GM18858 (cell line): Measurements from ENCODE around the gene DUSP5.

Source experiments
- ATAC-seq: cut with Tn5 transposase; IDR thresholded peaks from one replicate; pipeline ENCODE4 v1.9.1; 2021; ENCODE audit not compliant: unreplicated experiment

The DUSP5 gene

GRCh38 chr10:110479710-110480109 is 18.0 kb upstream of the DUSP5 start:
- ATAC-seq = no peak

DNA sequence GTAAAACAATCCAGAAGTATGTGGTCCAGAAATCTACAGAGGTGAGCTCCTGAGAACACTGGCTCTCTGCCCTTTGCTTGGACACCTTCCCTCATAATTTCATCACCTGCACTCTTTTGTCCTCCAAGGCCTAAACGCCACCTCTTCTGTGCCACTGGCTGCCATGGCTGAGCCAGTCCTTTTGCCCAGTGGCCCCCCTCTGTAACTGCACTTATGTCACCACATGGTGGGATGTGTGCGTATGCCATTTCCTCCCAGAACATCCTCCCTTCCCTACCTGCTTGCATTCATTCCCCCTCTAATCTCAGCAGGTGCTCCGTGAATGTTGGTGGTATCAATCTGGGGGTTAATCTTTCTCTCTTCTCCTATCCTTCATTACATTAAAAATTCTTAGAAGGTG is 17.3 kb upstream of the DUSP5 start:
- no peak for ATAC-seq

DNA sequence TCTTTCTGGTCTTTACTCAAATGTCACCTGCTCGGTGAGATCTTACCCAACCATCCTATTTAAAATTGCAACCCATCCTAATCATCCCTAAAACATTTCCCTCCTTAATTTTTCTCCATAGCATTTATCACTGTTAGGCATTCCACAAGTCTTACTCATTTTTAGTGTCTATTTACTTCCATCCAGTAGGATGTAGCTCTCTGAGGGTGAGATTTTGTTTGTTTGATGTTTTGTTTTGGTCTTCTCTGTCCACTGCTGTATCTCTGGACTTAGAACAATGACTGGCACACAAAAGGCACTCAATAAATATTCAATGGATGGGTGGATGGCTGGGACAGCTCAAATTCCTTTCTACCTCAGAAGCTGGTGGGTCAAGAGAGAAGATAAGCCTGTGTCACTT is 15.8 kb upstream of the DUSP5 start:
- no peak for ATAC-seq

DNA sequence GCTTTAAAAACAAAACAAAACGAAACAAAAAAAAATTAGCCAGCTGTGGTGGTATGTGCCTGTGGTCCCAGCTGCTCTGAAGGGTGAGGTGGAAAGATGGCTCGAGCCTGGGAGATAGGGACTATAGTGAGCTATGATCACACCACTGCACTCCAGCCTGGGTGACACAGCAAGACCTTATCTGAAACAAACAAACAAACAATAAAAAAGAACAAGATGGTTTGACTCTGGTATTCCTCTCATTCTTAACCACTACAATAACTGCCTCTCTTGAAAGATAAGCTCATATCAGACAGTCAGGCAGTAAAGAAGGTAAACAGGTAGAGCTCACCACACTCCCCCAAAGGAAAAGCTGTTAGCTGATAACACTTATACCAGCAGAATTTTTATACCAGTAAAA is 14.1 kb upstream of the DUSP5 start:
- no peak for ATAC-seq

GRCh38 chr10:110485541-110485940 is 12.2 kb upstream of the DUSP5 start:
- ATAC-seq = no peak

DNA sequence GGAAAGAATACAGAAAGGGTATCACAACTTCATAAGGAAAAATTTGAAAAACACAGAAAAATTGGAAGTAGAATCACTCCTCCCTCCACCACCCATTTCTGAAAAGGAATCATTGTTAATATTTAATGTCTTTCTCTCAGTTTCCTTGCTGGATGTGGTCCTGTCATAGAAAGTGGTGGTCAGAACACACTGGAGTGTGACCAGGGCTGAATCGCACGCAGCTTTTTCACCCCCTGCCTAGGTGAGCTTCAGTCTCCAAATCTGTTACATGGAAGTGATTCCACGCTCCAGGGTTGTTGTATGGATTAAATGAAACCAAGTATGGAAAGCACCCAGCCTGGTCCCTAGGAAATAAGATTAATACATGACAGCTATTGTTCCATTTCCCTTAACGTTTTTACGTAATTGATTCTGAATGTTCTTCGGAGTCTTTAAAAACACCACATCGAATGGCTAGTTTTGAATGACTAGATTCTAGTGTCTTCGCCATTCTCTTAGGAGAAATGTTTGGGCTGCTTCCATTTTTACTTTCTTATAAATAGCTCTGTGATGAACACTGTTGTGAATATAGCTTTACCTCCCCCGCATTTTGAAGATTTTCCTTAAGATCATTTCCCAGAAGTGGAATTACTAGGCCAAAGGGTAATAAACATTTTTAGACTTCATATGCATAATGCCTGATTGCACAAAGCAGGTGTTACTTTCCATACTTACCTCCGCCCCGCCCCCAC is 10.9 kb upstream of the DUSP5 start:
- ATAC-seq = no peak

DNA sequence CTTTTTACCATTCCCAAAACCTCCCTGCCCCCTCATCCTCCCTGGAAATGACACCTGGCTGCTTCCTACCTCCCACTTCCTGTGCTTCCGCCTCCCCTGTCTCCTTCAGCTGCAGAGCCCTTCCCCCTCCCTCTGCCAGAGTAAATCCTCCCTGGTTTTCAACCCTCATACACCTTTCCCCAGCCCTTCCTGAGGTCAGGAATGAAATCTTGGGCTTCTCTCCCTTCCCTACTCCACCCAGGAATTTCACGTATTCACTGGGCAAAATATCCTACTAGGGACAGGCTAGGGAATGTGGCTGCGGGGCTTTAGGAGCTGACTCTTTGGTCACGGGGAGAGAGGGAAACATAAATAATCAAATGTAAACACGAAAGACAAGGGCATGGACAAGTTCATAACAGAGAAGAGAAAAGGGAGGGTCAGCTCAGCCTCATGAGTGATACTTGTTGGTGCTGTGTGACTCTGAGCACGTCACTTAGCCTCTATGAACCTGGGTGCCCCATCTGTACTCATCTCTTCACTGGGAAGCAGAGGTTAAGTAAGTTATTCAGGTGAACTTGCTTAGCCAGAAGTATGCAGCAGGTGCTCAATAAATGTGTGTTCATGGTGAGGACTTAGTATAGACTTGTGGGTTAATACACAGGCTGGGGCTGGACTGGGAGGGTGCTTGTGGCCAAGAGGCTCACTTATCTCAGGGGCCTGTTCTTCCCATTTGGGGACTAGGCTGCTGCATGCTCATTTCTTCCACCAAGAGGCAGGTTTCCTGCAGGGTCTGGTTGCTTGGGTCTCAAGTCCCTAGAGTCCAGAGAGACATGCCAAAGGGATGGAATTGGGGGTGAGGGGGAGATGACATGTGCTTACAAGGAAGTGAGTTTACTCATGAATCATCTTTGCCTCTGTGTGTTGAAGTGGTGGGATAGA is 10.0 kb upstream of the DUSP5 start:
- ATAC-seq = no peak

- no peak for ATAC-seq
Measured at GRCh38 chr10:110488332-110488681, 9.4 kb upstream of the DUSP5 start.

- no peak for ATAC-seq
Measured at GRCh38 chr10:110488940-110489339, 8.8 kb upstream of the DUSP5 start.

GRCh38 chr10:110490640-110491039 is 7.1 kb upstream of the DUSP5 start:
- ATAC-seq = no peak

- ATAC-seq = no peak
Measured at GRCh38 chr10:110491346-110491745, 6.4 kb upstream of the DUSP5 start.

- peak; percentile 50 for ATAC-seq
Measured at GRCh38 chr10:110492069-110492822, 5.5 kb upstream of the DUSP5 start.

DNA sequence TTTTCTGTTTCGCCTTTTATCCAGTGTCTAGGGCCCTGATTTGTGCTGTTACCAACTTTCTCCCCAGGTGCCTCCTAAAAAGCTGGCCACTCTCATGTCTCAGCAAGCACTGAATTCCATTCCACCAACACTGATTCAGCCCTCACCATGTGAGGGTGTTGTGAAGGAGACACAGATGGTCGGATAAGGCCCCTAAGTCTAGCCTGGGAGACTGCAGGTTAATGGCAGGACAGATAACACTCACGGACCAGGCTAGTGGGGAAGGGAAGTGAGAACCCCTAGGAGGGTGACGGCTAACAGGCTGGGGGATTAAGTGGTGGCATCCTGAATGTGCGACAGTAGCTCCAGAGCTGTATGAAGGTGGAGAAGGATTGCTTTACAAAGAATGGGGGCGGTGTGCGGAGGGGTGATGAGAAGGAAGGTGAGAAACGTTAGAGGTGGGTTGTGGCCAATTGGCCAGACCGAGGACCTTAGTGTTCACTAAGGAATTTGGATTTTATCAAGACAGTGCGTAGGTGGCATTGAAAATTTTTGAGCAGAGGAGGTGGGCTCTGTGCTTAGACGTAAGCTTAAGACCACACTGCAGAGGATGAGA is 3.8 kb upstream of the DUSP5 start:
- ATAC-seq = no peak

DNA sequence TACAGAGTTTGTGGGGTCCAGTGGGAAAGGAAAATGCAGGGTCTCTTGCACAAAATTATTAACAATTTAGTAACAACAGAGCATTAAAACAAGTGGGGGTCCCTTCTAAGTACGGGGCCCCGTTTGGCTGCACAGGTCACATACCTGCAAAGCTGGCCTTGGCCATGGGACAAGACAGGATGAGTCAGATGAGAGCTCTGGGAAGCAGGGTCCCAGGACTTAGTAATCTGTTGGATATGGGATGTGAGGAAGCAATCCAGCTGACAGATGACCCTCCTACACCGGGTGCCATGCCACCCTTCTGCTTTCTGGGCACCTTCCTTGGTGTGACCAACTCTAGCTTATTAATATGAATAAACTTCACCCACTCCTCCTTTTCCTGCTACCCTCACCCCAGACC is 3.2 kb upstream of the DUSP5 start:
- ATAC-seq = no peak

- ATAC-seq = no peak
Measured at GRCh38 chr10:110495731-110496552, 1.8 kb upstream of the DUSP5 start.

DNA sequence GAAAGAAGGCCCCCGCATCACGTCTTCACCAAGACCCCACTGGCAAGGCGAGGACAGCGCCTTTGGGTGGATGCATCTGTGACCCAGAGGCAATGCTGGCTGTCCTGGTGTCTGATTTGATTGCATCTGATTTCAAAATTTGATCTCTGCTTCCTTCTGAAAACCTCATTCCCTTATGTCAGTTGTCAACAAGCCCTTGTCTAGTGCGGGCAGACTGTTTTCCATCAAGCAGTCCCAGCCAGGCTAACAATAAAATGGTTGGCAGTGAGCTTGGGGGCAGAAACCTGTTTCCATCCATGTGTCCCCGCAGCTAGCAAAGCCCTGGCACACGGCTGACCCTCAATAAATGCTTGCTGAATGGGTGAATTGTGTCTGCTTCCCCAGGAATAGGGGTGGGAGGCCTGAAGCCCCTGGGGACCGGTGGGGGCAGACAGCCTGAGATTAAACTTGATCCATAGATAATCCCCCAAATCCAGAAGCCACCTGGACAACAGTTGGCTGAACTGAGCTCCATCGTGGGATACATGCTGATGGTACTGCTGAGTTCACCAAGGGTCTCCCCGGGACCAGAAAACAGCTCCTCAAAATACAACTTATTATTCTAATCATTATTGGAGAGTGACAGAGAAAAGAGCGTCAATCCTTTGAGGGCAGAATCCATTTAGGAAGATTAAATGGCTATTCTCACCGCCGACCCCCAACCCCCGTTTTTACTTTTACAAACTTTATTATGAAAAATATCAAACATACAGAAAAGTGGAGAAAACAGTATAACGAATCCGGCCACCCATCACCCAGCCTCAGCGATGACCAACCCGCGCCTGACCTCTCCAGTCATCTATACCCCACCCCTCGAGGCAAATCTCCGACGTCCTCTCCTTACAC is 912 bp upstream of the DUSP5 start:
- ATAC-seq = no peak

- peak; percentile 11 for ATAC-seq
Measured at GRCh38 chr10:110498087-110498981, 627 bp downstream of the DUSP5 start.
